Nephron progenitor cell (in vitro differentiated cells): ENCODE measurements around the gene CCDC88C.

Experiments used
- DNase-seq: peaks from one replicate; pipeline ENCODE4 v3.0.0; 2021
- H3K27ac Mint-ChIP-seq: 2 replicates; pipeline ENCODE4 v1.8.0; 2021; ENCODE audit warnings: mild to moderate bottlenecking, moderate library complexity, mixed read lengths
- H3K27me3 Mint-ChIP-seq: 2 replicates; pipeline ENCODE4 v1.8.0; 2021; ENCODE audit warnings: mild to moderate bottlenecking, low read depth, mixed read lengths; ENCODE audit not compliant: poor library complexity
- H3K36me3 Mint-ChIP-seq: 2 replicates; pipeline ENCODE4 v1.8.0; 2021; ENCODE audit warnings: low read depth, mixed read lengths
- H3K4me1 Mint-ChIP-seq: 2 replicates; pipeline ENCODE4 v1.8.0; 2021; ENCODE audit warnings: mixed read lengths
- H3K4me3 Mint-ChIP-seq: 2 replicates; pipeline ENCODE4 v1.8.0; 2021; ENCODE audit warnings: mild to moderate bottlenecking, moderate library complexity, mixed read lengths
- H3K9me3 Mint-ChIP-seq: 2 replicates; pipeline ENCODE4 v1.8.0; 2021; ENCODE audit warnings: mild to moderate bottlenecking, moderate library complexity, mixed read lengths
- TF ChIP-seq, protein P1 (sequence below): fragments of 200-600 bp; sonication (generic); IDR thresholded peaks from 2 replicates; pipeline ENCODE4 v1.5.0; 2021; ENCODE audit warnings: antibody characterized with exemption

CCDC88C gene

DNA sequence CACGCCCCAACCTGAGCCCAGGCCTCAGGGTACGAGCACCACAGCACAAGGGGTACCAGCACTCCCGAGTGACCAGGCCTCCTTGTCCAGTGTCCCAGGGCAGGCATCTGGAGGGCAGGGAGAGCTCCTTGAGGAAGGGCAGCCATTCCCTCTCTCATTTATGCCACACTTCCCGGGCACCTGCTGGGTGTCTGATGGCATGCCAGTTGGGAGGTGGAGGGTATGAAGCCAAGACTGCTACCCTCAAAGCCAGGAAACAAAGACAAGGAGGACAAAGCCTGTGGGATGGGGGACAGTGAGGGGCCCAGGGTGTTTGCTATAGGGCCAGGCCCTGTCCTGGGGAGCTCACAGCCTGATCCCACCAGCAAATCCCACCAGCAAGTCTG, 45.6 kb downstream of the CCDC88C start:
- Mint-ChIP-seq H3K27ac (no peak overlapping the region), H3K36me3 (peaks cover 5% of the 10 kb centered on the region), H3K4me1 (peaks cover 96% of the 10 kb centered on the region), H3K9me3 (no peaks in the 10 kb centered on the region), H3K27me3 (peaks cover 3% of the 10 kb centered on the region), H3K4me3 (no peak overlapping the region)
- DNase-seq = no peak
- TF ChIP-seq, protein P1, sequence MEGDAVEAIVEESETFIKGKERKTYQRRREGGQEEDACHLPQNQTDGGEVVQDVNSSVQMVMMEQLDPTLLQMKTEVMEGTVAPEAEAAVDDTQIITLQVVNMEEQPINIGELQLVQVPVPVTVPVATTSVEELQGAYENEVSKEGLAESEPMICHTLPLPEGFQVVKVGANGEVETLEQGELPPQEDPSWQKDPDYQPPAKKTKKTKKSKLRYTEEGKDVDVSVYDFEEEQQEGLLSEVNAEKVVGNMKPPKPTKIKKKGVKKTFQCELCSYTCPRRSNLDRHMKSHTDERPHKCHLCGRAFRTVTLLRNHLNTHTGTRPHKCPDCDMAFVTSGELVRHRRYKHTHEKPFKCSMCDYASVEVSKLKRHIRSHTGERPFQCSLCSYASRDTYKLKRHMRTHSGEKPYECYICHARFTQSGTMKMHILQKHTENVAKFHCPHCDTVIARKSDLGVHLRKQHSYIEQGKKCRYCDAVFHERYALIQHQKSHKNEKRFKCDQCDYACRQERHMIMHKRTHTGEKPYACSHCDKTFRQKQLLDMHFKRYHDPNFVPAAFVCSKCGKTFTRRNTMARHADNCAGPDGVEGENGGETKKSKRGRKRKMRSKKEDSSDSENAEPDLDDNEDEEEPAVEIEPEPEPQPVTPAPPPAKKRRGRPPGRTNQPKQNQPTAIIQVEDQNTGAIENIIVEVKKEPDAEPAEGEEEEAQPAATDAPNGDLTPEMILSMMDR = no peak

DNA sequence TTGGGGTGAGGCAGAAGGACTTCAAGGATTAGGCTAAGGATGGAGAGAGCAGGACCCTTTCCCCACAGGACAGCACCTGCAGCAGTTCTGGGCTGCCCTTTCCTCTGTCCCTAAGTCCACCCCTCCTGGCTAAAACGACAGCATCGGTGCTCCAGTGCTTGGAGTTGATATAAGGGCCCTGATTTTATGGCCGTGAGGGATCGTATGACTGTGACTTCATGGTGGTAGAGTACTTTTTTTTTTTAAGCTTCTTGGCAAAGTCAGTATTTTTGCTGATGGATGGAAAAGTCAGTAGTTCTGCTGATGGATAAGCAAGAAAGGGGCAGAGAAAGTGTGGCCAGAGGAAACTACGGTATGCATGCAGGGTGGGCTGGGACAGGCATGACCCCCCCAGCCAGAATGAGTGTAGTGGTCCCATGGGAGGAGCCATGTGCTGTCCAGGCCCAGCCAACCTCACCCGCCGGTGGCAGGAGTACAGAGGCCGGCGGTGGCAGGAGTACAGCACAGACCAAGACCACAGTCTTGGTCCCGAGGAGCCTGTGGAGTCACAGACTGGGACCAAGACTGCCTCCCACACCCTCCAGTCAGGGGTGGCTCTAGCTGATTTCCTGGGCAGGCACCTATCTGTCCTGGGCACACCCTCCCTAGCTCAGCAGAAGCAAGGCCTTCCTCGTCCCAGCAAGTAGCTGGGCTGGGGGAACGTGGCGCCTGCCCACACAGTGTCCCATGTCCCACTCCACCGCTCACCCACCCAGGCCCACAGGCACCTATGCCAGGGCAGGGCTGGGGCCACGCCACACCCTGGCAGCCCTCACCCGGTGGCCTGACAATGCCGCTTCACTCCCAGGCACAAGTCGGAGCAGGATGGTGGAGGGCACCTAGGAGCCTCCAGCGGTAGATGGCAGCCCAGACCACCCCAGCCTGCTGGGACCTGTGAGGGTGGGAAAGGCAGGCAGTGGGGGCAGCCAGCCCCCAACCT, 46.3 kb downstream of the CCDC88C start:
- Mint-ChIP-seq H3K27ac (no peak overlapping the region), H3K4me1 (peaks cover 92% of the 10 kb centered on the region), H3K9me3 (no peaks in the 10 kb centered on the region), H3K27me3 (peaks cover 4% of the 10 kb centered on the region), H3K4me3 (peak overlapping the region; percentile 8), H3K36me3 (peaks cover 5% of the 10 kb centered on the region)
- DNase-seq = no peak
- TF ChIP-seq, protein P1 = no peak

DNA sequence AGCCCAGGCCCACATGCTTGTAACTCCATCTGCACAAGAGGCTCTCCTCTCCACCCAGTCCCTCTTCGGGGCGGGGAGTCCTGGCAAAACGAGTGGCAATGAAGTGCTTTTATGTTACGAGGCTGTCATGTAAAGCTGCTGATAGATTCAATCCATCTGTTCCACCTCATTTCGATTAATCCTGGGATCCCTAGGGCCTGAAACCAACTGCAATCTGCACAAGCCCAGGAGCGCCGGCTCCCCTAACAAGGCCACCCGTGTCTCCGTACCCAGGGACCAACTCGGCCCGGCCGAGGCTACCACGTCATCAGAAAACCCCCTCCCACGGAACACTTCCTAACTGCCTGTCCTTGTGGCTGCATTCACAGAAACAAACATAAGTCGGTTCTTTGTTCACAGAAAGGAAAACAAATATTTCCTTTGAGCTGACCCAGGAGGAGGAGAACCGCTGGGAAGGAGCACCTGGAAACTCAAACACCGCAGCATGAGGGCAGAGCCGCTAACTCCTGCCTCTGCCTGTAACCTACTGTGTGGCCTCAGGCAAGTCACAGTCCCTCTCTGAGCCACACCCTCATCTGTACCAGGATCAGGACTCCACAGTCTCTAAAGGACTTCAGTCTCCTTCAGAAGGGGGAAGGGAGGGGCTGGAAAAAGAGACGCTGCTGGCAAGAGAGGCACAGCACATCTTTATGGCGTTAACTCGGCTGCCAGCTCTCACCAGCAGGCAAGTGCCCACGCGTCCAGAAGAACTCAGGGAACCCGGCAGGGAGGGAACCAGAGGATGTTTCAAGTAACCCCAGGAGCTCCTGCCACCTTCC, 47.8 kb downstream of the CCDC88C start:
- no peaks in the 10 kb centered on the region for H3K9me3 Mint-ChIP-seq
- DNase-seq = no peak
- H3K4me1 Mint-ChIP-seq = peaks cover 82% of the 10 kb centered on the region
- peak overlapping the region; percentile 64 for H3K27ac Mint-ChIP-seq
- TF ChIP-seq, protein P1 = no peak
- peaks cover 5% of the 10 kb centered on the region for H3K36me3 Mint-ChIP-seq
- H3K27me3 Mint-ChIP-seq = peaks cover 8% of the 10 kb centered on the region
- peak overlapping the region; percentile 5 for H3K4me3 Mint-ChIP-seq

DNA sequence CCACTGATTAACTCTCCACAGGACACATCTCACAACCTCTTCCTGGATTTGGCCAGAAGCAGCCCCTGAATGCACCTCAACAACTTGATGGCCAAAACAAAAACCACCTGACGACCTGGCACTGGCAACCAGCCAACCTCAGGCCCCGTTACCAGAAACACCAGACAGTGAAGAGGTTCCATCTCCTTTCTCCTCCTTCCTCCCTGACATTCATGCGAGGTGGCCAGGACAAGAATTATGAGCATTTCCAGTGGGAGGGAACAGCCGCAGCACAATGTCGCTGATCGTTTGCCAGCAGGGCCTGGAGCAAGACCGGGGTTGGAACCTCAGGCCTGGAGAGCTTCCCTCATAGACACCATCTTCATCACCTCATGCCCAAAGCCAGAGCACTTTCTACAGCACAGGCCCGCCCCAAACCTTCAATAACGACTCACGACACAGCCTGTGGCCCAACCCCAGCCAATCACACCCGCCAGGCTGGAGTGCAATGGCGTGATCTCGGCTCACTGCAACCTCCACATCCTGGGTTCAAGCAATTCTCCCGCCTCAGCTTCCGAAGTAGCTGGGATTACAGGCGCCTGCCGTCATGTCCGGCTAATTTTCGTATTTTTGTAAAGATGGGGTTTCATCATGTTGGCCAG, 48.7 kb downstream of the CCDC88C start:
- H3K27me3 Mint-ChIP-seq = peaks cover 8% of the 10 kb centered on the region
- H3K4me3 Mint-ChIP-seq = peak overlapping the region; percentile 25
- peaks cover 78% of the 10 kb centered on the region for H3K4me1 Mint-ChIP-seq

More for the DNA sequence above, 48.7 kb downstream of the CCDC88C start:
- Mint-ChIP-seq H3K36me3 (no peaks in the 10 kb centered on the region), H3K9me3 (no peaks in the 10 kb centered on the region), H3K27ac (peak overlapping the region; percentile 77)
- DNase-seq = no peak
- TF ChIP-seq, protein P1 = no peak
